HFFc6 (cell line): ENCODE results near the gene PQBP1. TPM values are rescaled to one million over a fixed set of nuclear protein-coding genes. Genes with fewer than 3 reads are reported as not detected.

Source experiments
- DNase-seq: peaks from one replicate; pipeline ENCODE4 v3.0.0-alpha.2; 2018
- H3K27ac Mint-ChIP-seq: 2 replicates; pipeline ENCODE4 v1.8.0; 2020; ENCODE audit warnings: mild to moderate bottlenecking, mixed read lengths
- H3K27me3 Mint-ChIP-seq: 2 replicates; pipeline ENCODE4 v1.8.0; 2021; ENCODE audit warnings: mild to moderate bottlenecking, moderate library complexity, mixed read lengths; ENCODE audit not compliant: insufficient read depth
- H3K36me3 Mint-ChIP-seq: 2 replicates; pipeline ENCODE4 v1.8.0; 2021; ENCODE audit warnings: low read depth, mixed read lengths
- H3K4me1 Mint-ChIP-seq: 2 replicates; pipeline ENCODE4 v1.8.0; 2020; ENCODE audit warnings: low read depth, mixed read lengths
- H3K4me3 Mint-ChIP-seq: 2 replicates; pipeline ENCODE4 v1.8.0; 2020; ENCODE audit warnings: mild to moderate bottlenecking, moderate library complexity, mixed read lengths
- H3K9me3 Mint-ChIP-seq: 2 replicates; pipeline ENCODE4 v1.8.0; 2020; ENCODE audit warnings: mild to moderate bottlenecking, mixed read lengths
- CTCF ChIP-seq: fragments of 200-600 bp; sonication (generic); IDR thresholded peaks from 2 replicates; pipeline ENCODE4 v1.5.0; 2021; ENCODE audit warnings: antibody characterized with exemption, mild to moderate bottlenecking
- total RNA-seq, 6 experiments: library from RNA; stranded (reverse); fragmentation: NEBNext Ultra II Directional; extraction: Animal tissue kit (Norgen Biotek cat#: 25700); gene quantifications; 2 replicates in 1 of 6; 3 replicates in 5 of 6; pipeline ENCODE4 v1.2.3, GENCODE V29; 2021

Gene PQBP1
- total RNA-seq, 6 experiments from 2014 or later: 66.3 to 82.1 (median 71.1) TPM

- H3K36me3 Mint-ChIP-seq: peaks cover 3% of the 10 kb centered on the region; the same call in 1 of the 2 replicates
- no peak for TF ChIP-seq CTCF
- no peak overlapping the region for H3K27ac Mint-ChIP-seq
- no peak overlapping the region for H3K4me3 Mint-ChIP-seq
- no peak for DNase-seq
- H3K9me3 Mint-ChIP-seq: no peaks in the 10 kb centered on the region
- H3K27me3 Mint-ChIP-seq: no peaks in the 10 kb centered on the region
- no peaks in the 10 kb centered on the region for H3K4me1 Mint-ChIP-seq
Observed at GRCh38 chrX:48933757-48934156, 36.0 kb downstream of the PQBP1 start.

- TF ChIP-seq CTCF: no peak
- H3K27me3 Mint-ChIP-seq: no peaks in the 10 kb centered on the region
- no peaks in the 10 kb centered on the region for H3K9me3 Mint-ChIP-seq
- H3K36me3 Mint-ChIP-seq: peaks cover 3% of the 10 kb centered on the region; the same call in 1 of the 2 replicates
- H3K4me1 Mint-ChIP-seq: no peaks in the 10 kb centered on the region
- DNase-seq: no peak
- no peak overlapping the region for H3K27ac Mint-ChIP-seq
- H3K4me3 Mint-ChIP-seq: no peak overlapping the region
Observed at GRCh38 chrX:48934581-48935300, 37.0 kb downstream of the PQBP1 start.

- H3K4me3 Mint-ChIP-seq: no peak overlapping the region
- no peak overlapping the region for H3K27ac Mint-ChIP-seq
- no peaks in the 10 kb centered on the region for H3K27me3 Mint-ChIP-seq
- H3K4me1 Mint-ChIP-seq: no peaks in the 10 kb centered on the region
- H3K36me3 Mint-ChIP-seq: peaks cover 3% of the 10 kb centered on the region; the same call in 1 of the 2 replicates
- no peaks in the 10 kb centered on the region for H3K9me3 Mint-ChIP-seq
- no peak for TF ChIP-seq CTCF
- DNase-seq: no peak
Observed at GRCh38 chrX:48935301-48935670, 37.6 kb downstream of the PQBP1 start.

GRCh38 chrX:48936429-48937053, 38.8 kb downstream of the PQBP1 start:
- H3K4me3 Mint-ChIP-seq: no peak overlapping the region
- no peaks in the 10 kb centered on the region for H3K9me3 Mint-ChIP-seq

More at GRCh38 chrX:48936429-48937053, 38.8 kb downstream of the PQBP1 start:
- Mint-ChIP-seq H3K36me3 (no peaks in the 10 kb centered on the region), H3K27ac (no peak overlapping the region), H3K27me3 (no peaks in the 10 kb centered on the region; the same call in 1 of the 2 replicates), H3K4me1 (no peaks in the 10 kb centered on the region)
- TF ChIP-seq CTCF: no peak
- no peak for DNase-seq
